K562 (cell line): ENCODE data around the gene HYAL3. TPM values are rescaled to one million over a fixed set of nuclear protein-coding genes. Genes with fewer than 3 reads are reported as not detected.

ENCODE experiments used
- CC2D1A ChIP-seq: fragments of 450-650 bp; IDR thresholded peaks from 2 replicates; pipeline ENCODE4 v1.6.1; 2017; ENCODE audit warnings: mild to moderate bottlenecking
- CHD2 ChIP-seq: IDR thresholded peaks from 2 replicates; pipeline ENCODE4 v1.6.1; 2011; ENCODE audit warnings: low read depth, low read length
- CREB1 ChIP-seq, 2 experiments: sonication (generic) in 1 of 2; formaldehyde crosslinking in 1 of 2; IDR thresholded peaks; 2 replicates each; pipeline versions ENCODE4 v1.6.1 to v1.8.0; 2012 to 2022; ENCODE audit warnings: inconsistent platforms in 1 of 2, mild to moderate bottlenecking in 1 of 2, missing genetic modification reagents in 1 of 2, moderate library complexity in 1 of 2
- CXXC5 ChIP-seq: fragments of 250-450 bp; sonication (Bioruptor Pico); IDR thresholded peaks from 2 replicates; pipeline ENCODE4 v1.8.0; 2022; ENCODE audit warnings: inconsistent platforms, mild to moderate bottlenecking, moderate library complexity
- ETS2 ChIP-seq: IDR thresholded peaks from 2 replicates; pipeline ENCODE4 v1.6.1; 2016; ENCODE audit warnings: borderline replicate concordance, missing genetic modification characterization, mild to moderate bottlenecking, moderate library complexity, missing compliant biosample characterization; ENCODE audit not compliant: poor library complexity, severe bottlenecking
- HMG20A ChIP-seq: fragments of 450-650 bp; formaldehyde crosslinking; conservative IDR thresholded peaks from 2 replicates; pipeline ENCODE4 v1.4.0; 2020; ENCODE audit warnings: mild to moderate bottlenecking, mixed read lengths
- KAT7 ChIP-seq: sonication (generic); formaldehyde crosslinking; IDR thresholded peaks from 2 replicates; pipeline ENCODE4 v1.8.0; 2022; ENCODE audit warnings: missing genetic modification reagents, mild to moderate bottlenecking, borderline replicate concordance
- MECOM ChIP-seq: fragments of 250-450 bp; sonication (Bioruptor Pico); IDR thresholded peaks from 2 replicates; pipeline ENCODE4 v1.8.0; 2022; ENCODE audit warnings: inconsistent platforms
- MTA1 ChIP-seq: fragments of 450-650 bp; IDR thresholded peaks from 2 replicates; pipeline ENCODE4 v1.6.1; 2017; ENCODE audit warnings: borderline replicate concordance
- MYC ChIP-seq, 2 experiments: fragments of 250-450 bp in 1 of 2; sonication (Bioruptor Pico) in 1 of 2; IDR thresholded peaks; 2 replicates each; pipeline versions ENCODE4 v1.5.1 to v1.6.1; 2012 to 2021; ENCODE audit warnings: low read depth in 2 of 2, borderline replicate concordance in 1 of 2, improper control_type of control experiment in 1 of 2, low read length in 1 of 2, mild to moderate bottlenecking in 1 of 2, moderate library complexity in 1 of 2
- NBN ChIP-seq: fragments of 450-650 bp; IDR thresholded peaks from 2 replicates; pipeline ENCODE4 v1.6.1; 2016; ENCODE audit warnings: low read depth, mild to moderate bottlenecking
- POLR2AphosphoS2 ChIP-seq: IDR thresholded peaks from 2 replicates; pipeline ENCODE4 v1.6.1; 2012; ENCODE audit warnings: low read length, improper control_type of control experiment
- TRIM24 ChIP-seq, 2 experiments: fragments of 450-650 bp; IDR thresholded peaks; 2 replicates each; pipeline ENCODE4 v1.6.1; 2016
- TSC22D4 ChIP-seq: fragments of 450-650 bp; IDR thresholded peaks from 2 replicates; pipeline ENCODE4 v1.6.1; 2016; ENCODE audit warnings: missing genetic modification characterization, missing biosample characterization, control low read depth
- U2AF1 ChIP-seq: fragments of 200-400 bp; formaldehyde crosslinking; optimal IDR thresholded peaks from 2 replicates; pipeline ENCODE3; 2017; ENCODE audit warnings: mild to moderate bottlenecking, low read depth, low read length, moderate library complexity
- XRCC5 ChIP-seq: fragments of 200-400 bp; formaldehyde crosslinking; IDR thresholded peaks from 2 replicates; pipeline ENCODE4 v1.6.1; 2017; ENCODE audit warnings: low read depth, mild to moderate bottlenecking, low read length
- ZBTB17 ChIP-seq: fragments of 450-650 bp; formaldehyde crosslinking; IDR thresholded peaks from 2 replicates; pipeline ENCODE4 v1.4.0; 2020; ENCODE audit warnings: mild to moderate bottlenecking
- ZBTB43 ChIP-seq: sonication (generic); formaldehyde crosslinking; IDR thresholded peaks from 2 replicates; pipeline ENCODE4 v1.8.0; 2023; ENCODE audit warnings: mild to moderate bottlenecking, missing genetic modification reagents
- ZFP1 ChIP-seq: fragments of 450-650 bp; formaldehyde crosslinking; IDR thresholded peaks from 2 replicates; pipeline ENCODE4 v1.4.0; 2020; ENCODE audit warnings: mild to moderate bottlenecking, mixed read lengths
- ZKSCAN3 ChIP-seq: fragments of 250-450 bp; sonication (Bioruptor Pico); IDR thresholded peaks from 2 replicates; pipeline ENCODE4 v1.4.0; 2020
- ZNF384 ChIP-seq: IDR thresholded peaks from 2 replicates; pipeline ENCODE4 v1.6.1; 2012; ENCODE audit warnings: low read depth, low read length, improper control_type of control experiment
- ZNF398 ChIP-seq: fragments of 250-450 bp; sonication (Bioruptor Pico); IDR thresholded peaks from 2 replicates; pipeline ENCODE4 v1.8.0; 2021; ENCODE audit warnings: moderate library complexity, mild to moderate bottlenecking, inconsistent platforms
- ZNF41 ChIP-seq: fragments of 250-450 bp; sonication (Bioruptor Pico); conservative IDR thresholded peaks from 2 replicates; pipeline ENCODE4 v1.4.0; 2020; ENCODE audit warnings: mild to moderate bottlenecking
- ZZZ3 ChIP-seq: fragments of 450-650 bp; IDR thresholded peaks from 2 replicates; pipeline ENCODE4 v1.6.1; 2016; ENCODE audit warnings: antibody characterized with exemption, mild to moderate bottlenecking, moderate library complexity
- polyA plus RNA-seq, 8 experiments: library from polyadenylated mRNA; depleted of rRNA in 4 of 8; stranded (reverse) in 5 of 8; unstranded in 3 of 8; fragments of >200 nt; fragmentation: Nextera tagmentation in 2 of 8; fragmentation: Illumina TruSeq in 1 of 8; extraction: Ambion mirVana in 2 of 8; extraction: Trizol in 1 of 8; gene quantifications; 2 replicates each; pipeline versions ENCODE4 v1.2.1 to v1.2.3, GENCODE V29; 2011 to 2014; ENCODE audit warnings: inconsistent platforms in 1 of 8, missing spikeins in 1 of 8
- total RNA-seq, 7 experiments: library from RNA; depleted of rRNA in 6 of 7; stranded (reverse); fragments of >200 nt in 6 of 7; fragmentation: Illumina TruSeq in 2 of 7; extraction: Trizol in 2 of 7; gene quantifications; 2 replicates each; pipeline versions ENCODE4 v1.2.1 to v1.2.3, GENCODE V29; 2011 to 2021; ENCODE audit warnings: low replicate concordance in 1 of 7
- TF ChIP-seq, protein P1 (sequence below): fragments of 450-650 bp; conservative IDR thresholded peaks from 2 replicates; pipeline ENCODE4 v1.6.1; 2016; ENCODE audit warnings: missing genetic modification characterization, low read depth, mild to moderate bottlenecking, control low read depth, missing compliant biosample characterization

The HYAL3 gene
- total and polyA plus RNA-seq, 9 of the 15 experiments (the other 6 are each of a cell fraction or from before 2014, with no cell fraction given), result 0.38 to 9.1 (median 6.8) TPM

DNA sequence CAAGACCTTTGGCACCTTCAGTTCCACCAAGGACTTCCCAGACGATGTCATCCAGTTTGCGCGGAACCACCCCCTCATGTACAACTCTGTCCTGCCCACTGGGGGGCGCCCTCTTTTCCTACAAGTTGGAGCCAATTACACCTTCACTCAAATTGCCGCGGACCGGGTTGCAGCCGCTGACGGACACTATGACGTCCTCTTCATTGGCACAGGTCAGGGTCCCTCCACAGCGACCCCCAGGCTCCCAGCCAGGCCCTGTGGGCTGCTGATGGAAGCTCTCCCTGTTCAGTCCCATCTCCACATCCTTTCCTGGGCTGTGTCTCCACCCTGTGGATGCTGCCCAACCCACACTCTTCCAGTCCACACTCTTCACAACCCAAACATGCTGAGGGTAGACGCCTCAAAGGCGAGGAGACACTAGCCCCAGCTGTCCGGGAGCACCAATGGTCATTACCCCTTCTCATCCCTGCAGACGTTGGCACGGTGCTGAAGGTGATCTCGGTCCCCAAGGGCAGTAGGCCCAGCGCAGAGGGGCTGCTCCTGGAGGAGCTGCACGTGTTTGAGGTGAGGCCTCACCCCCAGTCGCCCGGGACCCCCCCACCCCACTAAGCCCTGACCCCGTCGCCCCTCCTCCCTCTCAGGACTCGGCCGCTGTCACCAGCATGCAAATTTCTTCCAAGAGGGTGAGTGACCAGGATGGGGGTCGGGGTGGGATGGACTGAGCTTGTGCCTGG, 24.7 kb downstream of the HYAL3 start (continued):
- TF ChIP-seq ZBTB43, result no peak
- no peak for TF ChIP-seq MYC (IDR thresholded peaks at IDR 0.05; ENCODE audit: low read depth, low read length)
- no peak for TF ChIP-seq MYC (CRISPR knock-in tag; IDR thresholded peaks at IDR 0.05; ENCODE audit: borderline replicate concordance, low read depth)
- TF ChIP-seq MTA1, result 0 out of 2 replicates have a peak, but pooled peaks have one; percentile 15
- peak; percentile 78 for TF ChIP-seq XRCC5
- TF ChIP-seq ZBTB17, result no peak
- TF ChIP-seq ETS2 (tag), result no peak
- TF ChIP-seq MECOM (CRISPR knock-in tag), result no peak
- no peak for TF ChIP-seq ZZZ3
- no peak for TF ChIP-seq POLR2AphosphoS2
- no peak for TF ChIP-seq ZNF398 (CRISPR knock-in tag)
- TF ChIP-seq NBN, result 0 out of 2 replicates have a peak, but pooled peaks have one; percentile 57
- no peak for TF ChIP-seq ZFP1
- peak; percentile 46; the same call in 1 of the 2 replicates for TF ChIP-seq CC2D1A
- no peak for TF ChIP-seq ZNF384
- TF ChIP-seq ZNF41, result no peak
- TF ChIP-seq CHD2, result no peak
- no peak for TF ChIP-seq ZKSCAN3 (CRISPR knock-in tag)
- TF ChIP-seq, protein P1, sequence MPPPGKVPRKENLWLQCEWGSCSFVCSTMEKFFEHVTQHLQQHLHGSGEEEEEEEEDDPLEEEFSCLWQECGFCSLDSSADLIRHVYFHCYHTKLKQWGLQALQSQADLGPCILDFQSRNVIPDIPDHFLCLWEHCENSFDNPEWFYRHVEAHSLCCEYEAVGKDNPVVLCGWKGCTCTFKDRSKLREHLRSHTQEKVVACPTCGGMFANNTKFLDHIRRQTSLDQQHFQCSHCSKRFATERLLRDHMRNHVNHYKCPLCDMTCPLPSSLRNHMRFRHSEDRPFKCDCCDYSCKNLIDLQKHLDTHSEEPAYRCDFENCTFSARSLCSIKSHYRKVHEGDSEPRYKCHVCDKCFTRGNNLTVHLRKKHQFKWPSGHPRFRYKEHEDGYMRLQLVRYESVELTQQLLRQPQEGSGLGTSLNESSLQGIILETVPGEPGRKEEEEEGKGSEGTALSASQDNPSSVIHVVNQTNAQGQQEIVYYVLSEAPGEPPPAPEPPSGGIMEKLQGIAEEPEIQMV (tag), result peak; percentile 70
- TF ChIP-seq TRIM24 (IDR thresholded peaks at IDR 0.05), result no peak
- TF ChIP-seq HMG20A (CRISPR knock-in tag), result no peak
- no peak for TF ChIP-seq CREB1 (IDR thresholded peaks at IDR 0.05)
- TF ChIP-seq CREB1 (CRISPR knock-in tag; IDR thresholded peaks at IDR 0.05), result peak; percentile 26; the same call in 1 of the 2 replicates
- TF ChIP-seq CXXC5 (CRISPR knock-in tag), result peak; percentile 23; the same call in 1 of the 2 replicates
- TF ChIP-seq KAT7, result 0 out of 2 replicates have a peak, but pooled peaks have one; percentile 55
- TF ChIP-seq U2AF1, result no peak
- no peak for TF ChIP-seq TSC22D4 (tag)
